IMR-90 (cell line): ENCODE measurements around the gene ANO4. TPM values are rescaled to one million over a fixed set of nuclear protein-coding genes. Genes with fewer than 3 reads are reported as not detected.

Experiments
- ATAC-seq: fragments of 200-7000 bp; cut with Tn5 transposase; 2 replicates; pipeline ENCODE4 v1.9.1; 2020; ENCODE audit warnings: low read depth, mild to moderate bottlenecking, moderate library complexity
- BruUV-seq: library from RNA; stranded (reverse); fragments of 400-500 nt; replicated peaks from 2 replicates; lab custom pipeline; 2021; lab: Mats Ljungman, UMichigan
- CTCF ChIA-PET: fragments of 300-600 bp; formaldehyde crosslinking; extraction: SDS; loops from one replicate; lab custom pipeline; 2021; ENCODE audit warnings: antibody characterized with exemption; lab: Yijun Ruan, JAX
- POLR2A ChIA-PET: fragments of 300-600 bp; sonication (Branson Sonifier 250); formaldehyde crosslinking; loops from one replicate; lab custom pipeline; 2022; ENCODE audit warnings: antibody characterized with exemption; ENCODE audit not compliant: unreplicated experiment; lab: Charles Lee
- DNase-seq: peaks from one replicate; pipeline ENCODE4 v3.0.0; 2013
- H2AFZ ChIP-seq: replicated peaks from 2 replicates; pipeline ENCODE3; 2013; ENCODE audit warnings: low read length, mild to moderate bottlenecking; ENCODE audit not compliant: poor library complexity
- H2AK5ac ChIP-seq: 2 replicates; pipeline ENCODE4 v1.6.1; 2013; ENCODE audit warnings: low read depth, low read length, inconsistent platforms
- H2AK9ac ChIP-seq: replicated peaks from 2 replicates; pipeline ENCODE3; 2013; ENCODE audit warnings: mild to moderate bottlenecking, low read depth, low read length, moderate library complexity; ENCODE audit not compliant: poor library complexity
- H2BK120ac ChIP-seq: 2 replicates; pipeline ENCODE4 v1.6.1; 2013; ENCODE audit warnings: low read depth, low read length, inconsistent platforms
- H2BK15ac ChIP-seq: 3 replicates; pipeline ENCODE4 v1.6.1; 2013; ENCODE audit warnings: low read depth, low read length, inconsistent platforms
- H2BK20ac ChIP-seq: 2 replicates; pipeline ENCODE4 v1.6.1; 2013; ENCODE audit warnings: low read depth, mild to moderate bottlenecking, inconsistent platforms, low read length, moderate library complexity
- H2BK5ac ChIP-seq: 2 replicates; pipeline ENCODE4 v1.6.1; 2013; ENCODE audit warnings: mild to moderate bottlenecking, low read depth, low read length, inconsistent platforms; ENCODE audit not compliant: poor library complexity, severe bottlenecking
- H3K14ac ChIP-seq: replicated peaks from 2 replicates; pipeline ENCODE4 v1.6.1; 2013; ENCODE audit warnings: low read depth, low read length, inconsistent platforms
- H3K18ac ChIP-seq: 2 replicates; pipeline ENCODE4 v1.6.1; 2013; ENCODE audit warnings: low read depth, low read length, control low read depth
- H3K23ac ChIP-seq: 2 replicates; pipeline ENCODE4 v1.6.1; 2013; ENCODE audit warnings: low read depth, low read length, inconsistent platforms
- H3K27ac ChIP-seq: 2 replicates; pipeline ENCODE4 v1.5.1; 2013; ENCODE audit warnings: mild to moderate bottlenecking, control low read depth, low read length; ENCODE audit not compliant: insufficient read depth
- H3K27me3 ChIP-seq: 2 replicates; pipeline ENCODE4 v1.6.1; 2013; ENCODE audit warnings: low read length; ENCODE audit not compliant: control insufficient read depth, insufficient read depth
- H3K36me3 ChIP-seq: 2 replicates; pipeline ENCODE4 v1.6.1; 2013; ENCODE audit warnings: low read length, mixed read lengths; ENCODE audit not compliant: control insufficient read depth, insufficient read depth
- H3K4ac ChIP-seq: 2 replicates; pipeline ENCODE4 v1.6.1; 2013; ENCODE audit warnings: low read depth, low read length, inconsistent platforms
- H3K4me1 ChIP-seq: 2 replicates; pipeline ENCODE4 v1.6.1; 2013; ENCODE audit warnings: low read length, mixed read lengths; ENCODE audit not compliant: control insufficient read depth, insufficient read depth
- H3K4me2 ChIP-seq: 2 replicates; pipeline ENCODE4 v1.6.1; 2013; ENCODE audit warnings: low read depth, mild to moderate bottlenecking, control low read depth, low read length, moderate library complexity
- H3K4me3 ChIP-seq: 2 replicates; pipeline ENCODE4 v1.5.1; 2013; ENCODE audit warnings: low read depth, mild to moderate bottlenecking, control low read depth, low read length, moderate library complexity; ENCODE audit not compliant: insufficient read depth
- H3K56ac ChIP-seq: 2 replicates; pipeline ENCODE4 v1.6.1; 2013; ENCODE audit warnings: low read length, inconsistent platforms; ENCODE audit not compliant: insufficient read depth; ENCODE audit errors: extremely low read depth
- H3K79me1 ChIP-seq, 2 experiments: 2 replicates each; pipeline ENCODE4 v1.6.1; 2013; ENCODE audit warnings: low read length in 2 of 2, inconsistent platforms in 1 of 2, low read depth in 1 of 2
- H3K9ac ChIP-seq: 2 replicates; pipeline ENCODE4 v1.6.1; 2013; ENCODE audit warnings: low read depth, low read length, control low read depth
- H3K9me1 ChIP-seq: 2 replicates; pipeline ENCODE4 v1.6.1; 2013; ENCODE audit warnings: low read length, inconsistent platforms; ENCODE audit not compliant: insufficient read depth
- H3K9me3 ChIP-seq: 2 replicates; pipeline ENCODE4 v1.6.1; 2013; ENCODE audit warnings: low read length; ENCODE audit not compliant: control insufficient read depth, insufficient read depth
- H4K20me1 ChIP-seq: 2 replicates; pipeline ENCODE4 v1.6.1; 2013; ENCODE audit warnings: low read length, inconsistent platforms; ENCODE audit not compliant: insufficient read depth
- H4K5ac ChIP-seq: 2 replicates; pipeline ENCODE4 v1.6.1; 2013; ENCODE audit warnings: mild to moderate bottlenecking, low read depth, low read length, control low read depth
- H4K8ac ChIP-seq, 2 experiments: 2 replicates each; pipeline ENCODE4 v1.6.1; 2013; ENCODE audit warnings: low read depth in 2 of 2, low read length in 2 of 2, control low read depth in 1 of 2, inconsistent platforms in 1 of 2
- H4K91ac ChIP-seq: 2 replicates; pipeline ENCODE4 v1.6.1; 2013; ENCODE audit warnings: low read depth, low read length, inconsistent platforms; ENCODE audit not compliant: insufficient read depth
- FOS ChIP-seq: fragments of 150-350 bp; IDR thresholded peaks from 2 replicates; pipeline ENCODE4 v1.6.1; 2016; ENCODE audit warnings: low read depth, low read length
- MAFK ChIP-seq: IDR thresholded peaks from 2 replicates; pipeline ENCODE4 v1.6.1; 2012; ENCODE audit warnings: low read depth, low read length, improper control_type of control experiment
- MAZ ChIP-seq: IDR thresholded peaks from 2 replicates; pipeline ENCODE4 v1.6.1; 2012; ENCODE audit warnings: low read depth, mild to moderate bottlenecking, low read length, improper control_type of control experiment, moderate library complexity, borderline replicate concordance
- NFE2L2 ChIP-seq: fragments of 150-350 bp; IDR thresholded peaks from 2 replicates; pipeline ENCODE4 v1.6.1; 2016; ENCODE audit warnings: low read depth, mild to moderate bottlenecking, low read length
- RCOR1 ChIP-seq: IDR thresholded peaks from 2 replicates; pipeline ENCODE4 v1.6.1; 2012; ENCODE audit warnings: mild to moderate bottlenecking, low read length, improper control_type of control experiment; ENCODE audit not compliant: insufficient replicate concordance
- USF2 ChIP-seq: fragments of 150-350 bp; IDR thresholded peaks from 2 replicates; pipeline ENCODE4 v1.6.1; 2017; ENCODE audit warnings: mild to moderate bottlenecking, antibody characterized with exemption, low read length, low read depth
- WGBS, 2 experiments: methylation state at CpG; one replicate each; pipeline versions ENCODE4 v1.1.5 to v1.1.7; 2013; ENCODE audit warnings: missing lambda C conversion rate in 2 of 2; ENCODE audit not compliant: insufficient read length in 1 of 2; ENCODE audit errors: extremely low coverage in 2 of 2; 5-methylcytosine and 5-hydroxymethylcytosine counted together
- dilution Hi-C: fragments of 300-500 bp; cut with HindIII; formaldehyde crosslinking; loops from one replicate; pipeline ENCODE4 v1.14.3; 2018; ENCODE audit warnings: low sequenced_read_pairs; ENCODE audit not compliant: unreplicated experiment
- in situ Hi-C: fragments of 300-500 bp; cut with MboI; formaldehyde crosslinking; loops from 3 replicates; pipeline ENCODE4 v1.14.3; 2019; ENCODE audit warnings: low sequenced_read_pairs, inconsistent platforms, mixed read lengths
- intact Hi-C: fragments of 100-400 bp; cut with micrococcal nuclease; formaldehyde crosslinking; loops from 2 replicates; pipeline ENCODE4 v1.10.0; 2022
- polyA plus RNA-seq, 3 experiments: library from polyadenylated mRNA; depleted of rRNA; stranded (reverse); fragments of >200 nt; gene quantifications; 2 replicates each; pipeline ENCODE4 v1.2.3, GENCODE V29; 2012; ENCODE audit warnings: low replicate concordance in 1 of 3
- total RNA-seq: library from RNA; depleted of rRNA; stranded (reverse); fragments of >200 nt; gene quantifications from 2 replicates; pipeline ENCODE4 v1.2.3, GENCODE V29; 2012

Gene ANO4
- total and polyA plus RNA-seq, 2 of the 4 experiments (the other 2 are of a cell fraction) = 4.7 to 10.2 TPM

- DNase-seq (peak; percentile 67), ATAC-seq (peak; percentile 89)
- Histone ChIP-seq H3K9me3 (no peaks in the 10 kb centered on the region), H4K20me1 (no peaks in the 10 kb centered on the region), H3K23ac (no peak overlapping the region; the same call in 1 of the 2 replicates), H4K5ac (no peak overlapping the region), H3K4me1 (peaks cover 1% of the 10 kb centered on the region), H3K9ac (no peak overlapping the region), H3K4me2 (no peak overlapping the region), H2AFZ (no peak overlapping the region), H3K36me3 (no peaks in the 10 kb centered on the region), H2BK15ac (0 out of 3 replicates have a peak overlapping the region, but pooled peaks have one; percentile 23), H3K56ac (0 out of 2 replicates have a peak overlapping the region, but pooled peaks have one; percentile 14), H2AK9ac (no peak overlapping the region), H3K9me1 (no peaks in the 10 kb centered on the region), H3K79me1 (no peaks in the 10 kb centered on the region; a peak in 1 of 4 replicates), H3K4me3 (no peak overlapping the region), H2BK120ac (peak overlapping the region; percentile 67), H3K27me3 (no peaks in the 10 kb centered on the region), H4K8ac (peak overlapping the region in 1 of 2 experiments; percentile 40; a peak in 1 of 4 replicates), H3K4ac (peak overlapping the region; percentile 60), H3K18ac (peak overlapping the region; percentile 80; the same call in 1 of the 2 replicates), H3K27ac (no peak overlapping the region), H3K14ac (peak overlapping the region; percentile 63; the same call in 1 of the 2 replicates), H2BK5ac (peak overlapping the region; percentile 47), H2AK5ac (no peak overlapping the region), H2BK20ac (0 out of 2 replicates have a peak overlapping the region, but pooled peaks have one; percentile 76), H4K91ac (peak overlapping the region; percentile 84)
- intact Hi-C loops (no loop called here), dilution Hi-C loops (no loop called here), in situ Hi-C loops (no loop called here)
- CTCF ChIA-PET = no interaction called here
- POLR2A ChIA-PET = no interaction called here
- no CpG with 5 or more reads among the region's 1 CpG for WGBS, 2 experiments
- no peak for TF ChIP-seq FOS
- no peak for TF ChIP-seq RCOR1
- TF ChIP-seq NFE2L2 = peak; percentile 96
- TF ChIP-seq USF2 = no peak
- no peak for TF ChIP-seq MAZ
- TF ChIP-seq MAFK = peak; percentile 26; the same call in 1 of the 2 replicates
- BruUV-seq = no TSS peak
Observed at GRCh38 chr12:100789146-100789545, 5.4 kb upstream of the ANO4 start.
